AG04450 (cell line): ENCODE results near the gene TMEM127. TPM values are rescaled to one million over a fixed set of nuclear protein-coding genes. Genes with fewer than 3 reads are reported as not detected.

Experiments
- CTCF ChIA-PET: fragments of 300-600, 350-600 bp; formaldehyde crosslinking; extraction: SDS; loops from one replicate; lab custom pipeline; 2022; ENCODE audit warnings: antibody characterized with exemption, inconsistent platforms; lab: Charles Lee
- POLR2A ChIA-PET: fragments of 350-600 bp; formaldehyde crosslinking; extraction: SDS; loops from one replicate; lab custom pipeline; 2021; ENCODE audit warnings: antibody characterized with exemption, inconsistent platforms; lab: Yijun Ruan, JAX
- DNase-seq: peaks from one replicate; pipeline ENCODE4 v3.0.0-alpha.2; 2011; ENCODE audit warnings: low read depth, low spot score
- H3K27ac ChIP-seq: one replicate; pipeline ENCODE4 v1.5.1; 2012; ENCODE audit warnings: low read depth, low read length, control low read depth
- H3K27me3 ChIP-seq: one replicate; pipeline ENCODE4 v1.6.0; 2012; ENCODE audit warnings: low read length; ENCODE audit not compliant: control insufficient read depth, insufficient read depth
- H3K4me3 ChIP-seq: 2 replicates; pipeline ENCODE4 v1.5.1; 2011; ENCODE audit warnings: mild to moderate bottlenecking, low read depth, low read length, control low read depth
- H3K9me3 ChIP-seq: 2 replicates; pipeline ENCODE4 v1.5.1; 2012; ENCODE audit warnings: low read length; ENCODE audit not compliant: control insufficient read depth, insufficient read depth
- polyA plus RNA-seq: library from polyadenylated mRNA; depleted of rRNA; stranded (reverse); fragments of >200 nt; gene quantifications from 2 replicates; pipeline ENCODE4 v1.2.3, GENCODE V29; 2011
- TF ChIP-seq, protein P1 (sequence below): IDR thresholded peaks from 2 replicates; pipeline ENCODE4 v1.5.1; 2011; ENCODE audit warnings: low read depth, low read length, control low read depth, inconsistent platforms

TMEM127 gene
- polyA plus RNA-seq, 1 experiment = 45.3 TPM

- Histone ChIP-seq H3K4me3 (no peak overlapping the region), H3K27me3 (no peaks in the 10 kb centered on the region), H3K9me3 (no peaks in the 10 kb centered on the region), H3K27ac (no peak overlapping the region)
- no peak for DNase-seq
- TF ChIP-seq, protein P1, sequence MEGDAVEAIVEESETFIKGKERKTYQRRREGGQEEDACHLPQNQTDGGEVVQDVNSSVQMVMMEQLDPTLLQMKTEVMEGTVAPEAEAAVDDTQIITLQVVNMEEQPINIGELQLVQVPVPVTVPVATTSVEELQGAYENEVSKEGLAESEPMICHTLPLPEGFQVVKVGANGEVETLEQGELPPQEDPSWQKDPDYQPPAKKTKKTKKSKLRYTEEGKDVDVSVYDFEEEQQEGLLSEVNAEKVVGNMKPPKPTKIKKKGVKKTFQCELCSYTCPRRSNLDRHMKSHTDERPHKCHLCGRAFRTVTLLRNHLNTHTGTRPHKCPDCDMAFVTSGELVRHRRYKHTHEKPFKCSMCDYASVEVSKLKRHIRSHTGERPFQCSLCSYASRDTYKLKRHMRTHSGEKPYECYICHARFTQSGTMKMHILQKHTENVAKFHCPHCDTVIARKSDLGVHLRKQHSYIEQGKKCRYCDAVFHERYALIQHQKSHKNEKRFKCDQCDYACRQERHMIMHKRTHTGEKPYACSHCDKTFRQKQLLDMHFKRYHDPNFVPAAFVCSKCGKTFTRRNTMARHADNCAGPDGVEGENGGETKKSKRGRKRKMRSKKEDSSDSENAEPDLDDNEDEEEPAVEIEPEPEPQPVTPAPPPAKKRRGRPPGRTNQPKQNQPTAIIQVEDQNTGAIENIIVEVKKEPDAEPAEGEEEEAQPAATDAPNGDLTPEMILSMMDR = no peak
- CTCF ChIA-PET = no interaction called here
- POLR2A ChIA-PET = interaction anchor here (0.5 to 1.3 kb wide), 8 partner anchors 10 to 487 kb away, joined by 3 to 9 read pairs (median 4); partner anchors contain the start of genes CNNM4, ITPRIPL1 and STARD7
Observed at GRCh38 chr2:96273763-96274162, 8.0 kb upstream of the TMEM127 start.

DNA sequence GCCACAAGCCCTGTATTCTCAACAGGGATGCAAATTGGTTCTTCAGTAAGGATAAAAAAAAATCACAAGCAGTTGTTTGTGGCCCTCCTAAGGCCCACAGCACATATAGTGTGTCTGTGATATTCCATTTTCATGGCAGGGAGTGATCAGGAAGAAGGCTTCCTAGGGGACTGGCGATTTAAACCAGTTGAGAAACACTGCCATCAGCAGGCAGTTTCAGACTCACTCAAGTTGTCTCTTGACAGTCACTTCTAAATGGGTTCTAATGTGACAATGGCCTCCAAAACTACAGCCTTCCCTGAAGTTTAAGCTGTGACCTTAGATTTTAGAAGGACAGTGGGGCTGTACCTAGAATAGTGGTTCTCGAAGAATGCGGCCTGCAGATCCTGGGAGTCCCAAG is 6.2 kb upstream of the TMEM127 start:
- ChIA-PET CTCF (no interaction called here), POLR2A (no interaction called here)
- TF ChIP-seq, protein P1 = no peak
- no peak overlapping the region for H3K4me3 ChIP-seq
- no peaks in the 10 kb centered on the region for H3K27me3 ChIP-seq
- DNase-seq = no peak
- no peak overlapping the region for H3K27ac ChIP-seq
- no peaks in the 10 kb centered on the region for H3K9me3 ChIP-seq

DNA sequence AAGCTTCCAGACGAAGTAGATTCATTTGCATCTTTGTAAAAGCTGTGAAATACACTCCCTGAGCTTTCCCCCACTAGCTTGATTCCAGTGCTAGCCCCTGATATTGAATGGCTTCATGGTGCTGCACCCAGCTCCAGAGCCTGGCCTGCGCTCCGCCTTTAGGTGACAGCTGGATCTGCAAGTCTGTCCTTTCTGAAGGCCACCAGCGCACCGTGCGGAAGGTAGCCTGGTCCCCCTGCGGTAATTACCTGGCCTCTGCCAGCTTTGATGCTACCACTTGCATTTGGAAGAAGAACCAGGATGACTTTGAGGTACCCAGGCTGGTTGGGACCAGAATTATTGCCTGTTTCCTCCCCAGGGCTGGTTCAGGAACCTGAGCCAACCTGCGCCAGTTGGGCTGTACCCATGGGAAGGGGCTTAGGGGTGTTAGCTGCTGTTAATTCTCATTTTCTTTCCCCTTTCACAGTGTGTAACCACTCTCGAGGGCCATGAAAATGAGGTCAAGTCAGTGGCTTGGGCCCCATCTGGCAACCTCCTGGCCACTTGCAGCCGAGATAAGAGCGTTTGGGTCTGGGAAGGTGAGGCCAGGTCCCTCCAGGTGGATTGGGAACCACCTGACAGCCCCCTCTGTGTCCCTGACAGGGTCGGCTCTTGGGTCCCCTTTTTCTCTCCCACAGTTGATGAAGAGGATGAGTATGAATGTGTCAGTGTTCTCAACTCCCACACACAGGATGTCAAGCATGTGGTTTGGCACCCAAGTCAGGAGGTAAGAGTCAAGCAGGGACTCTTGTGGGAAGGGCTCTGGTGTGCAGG is 1.6 kb upstream of the TMEM127 start:
- no peak for DNase-seq
- no peak overlapping the region for H3K27ac ChIP-seq
- TF ChIP-seq, protein P1 = peak; percentile 57
- peak overlapping the region; percentile 86 for H3K4me3 ChIP-seq
- no peaks in the 10 kb centered on the region for H3K9me3 ChIP-seq
- CTCF ChIA-PET = interaction anchor here (0.6 to 1.9 kb wide), 14 partner anchors 32 to 275 kb away, joined by 3 to 13 read pairs (median 4); partner anchors contain the start of genes ASTL and STARD7
- no peaks in the 10 kb centered on the region for H3K27me3 ChIP-seq
- POLR2A ChIA-PET = interaction anchor here (1.3 to 1.6 kb wide), 2 partner anchors 59 to 129 kb away, joined by 3 to 4 read pairs; partner anchors contain the start of genes ASTL and STARD7

DNA sequence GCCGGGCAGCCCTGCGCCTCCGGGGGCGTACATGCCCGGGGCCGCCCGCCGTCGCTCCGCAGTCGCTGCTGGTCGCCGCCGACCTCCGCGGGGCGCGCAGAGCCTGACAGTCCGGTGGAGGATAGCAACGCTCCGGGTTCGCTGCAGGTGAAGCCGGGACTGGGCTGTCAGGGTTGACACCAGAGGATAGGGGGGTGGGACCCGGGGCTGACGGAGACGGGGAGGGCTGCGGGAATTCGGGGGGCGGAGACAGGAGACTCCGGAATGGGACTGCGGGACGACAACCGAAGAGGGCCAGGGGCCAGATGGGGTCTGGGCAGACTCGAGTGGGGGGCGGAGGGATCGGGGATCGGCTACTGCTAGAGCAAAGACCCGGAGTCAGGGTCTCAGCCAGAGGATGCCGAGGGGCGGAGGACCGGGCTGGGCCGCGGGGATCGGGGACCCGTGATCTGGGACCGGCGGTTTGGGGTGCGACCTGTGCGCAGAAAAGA is 403 bp downstream of the TMEM127 start:
- Histone ChIP-seq H3K27me3 (no peaks in the 10 kb centered on the region), H3K9me3 (no peaks in the 10 kb centered on the region), H3K27ac (peak overlapping the region; percentile 84), H3K4me3 (peak overlapping the region; percentile 88)
- CTCF ChIA-PET = interaction anchor here (0.9 to 1.1 kb wide), 2 partner anchors 91 to 125 kb away, joined by 3 to 4 read pairs; no protein-coding TSS in a partner anchor
- no peak for DNase-seq
- POLR2A ChIA-PET = interaction anchor here (0.5 kb wide), 1 partner anchor 31 kb away, joined by 3 read pairs; no protein-coding TSS in a partner anchor
- TF ChIP-seq, protein P1 = no peak
